HEK293 (cell line): ENCODE measurements around the gene AKAP12.

Source experiments
- CTCF ChIP-seq: fragments of 450-650 bp; formaldehyde crosslinking; IDR thresholded peaks from 2 replicates; pipeline ENCODE4 v1.5.1; 2016; ENCODE audit warnings: missing biosample characterization, missing genetic modification characterization
- GLI2 ChIP-seq: fragments of 450-650 bp; formaldehyde crosslinking; IDR thresholded peaks from 2 replicates; pipeline ENCODE4; 2017; ENCODE audit warnings: missing biosample characterization, missing genetic modification characterization, low read depth, borderline replicate concordance
- PRDM10 ChIP-seq: fragments of 450-650 bp; formaldehyde crosslinking; IDR thresholded peaks from 2 replicates; pipeline ENCODE4 v1.5.1; 2016; ENCODE audit warnings: missing biosample characterization, missing genetic modification characterization
- YY1 ChIP-seq: fragments of 450-650 bp; formaldehyde crosslinking; IDR thresholded peaks from 2 replicates; pipeline ENCODE4 v1.5.1; 2018; ENCODE audit warnings: missing biosample characterization, missing genetic modification characterization
- ZBTB1 ChIP-seq: fragments of 450-650 bp; formaldehyde crosslinking; IDR thresholded peaks from 2 replicates; pipeline ENCODE4 v1.5.1; 2016; ENCODE audit warnings: missing biosample characterization, missing genetic modification characterization
- ZNF670 ChIP-seq: fragments of 450-650 bp; formaldehyde crosslinking; IDR thresholded peaks from 2 replicates; pipeline ENCODE4 v1.5.1; 2016; ENCODE audit warnings: missing biosample characterization, missing genetic modification characterization, low read depth
- ZNF830 ChIP-seq: fragments of 450-650 bp; IDR thresholded peaks from 2 replicates; pipeline ENCODE4 v1.5.0; 2018; ENCODE audit warnings: missing biosample characterization, missing genetic modification characterization, low read depth, mild to moderate bottlenecking, moderate library complexity

DNA sequence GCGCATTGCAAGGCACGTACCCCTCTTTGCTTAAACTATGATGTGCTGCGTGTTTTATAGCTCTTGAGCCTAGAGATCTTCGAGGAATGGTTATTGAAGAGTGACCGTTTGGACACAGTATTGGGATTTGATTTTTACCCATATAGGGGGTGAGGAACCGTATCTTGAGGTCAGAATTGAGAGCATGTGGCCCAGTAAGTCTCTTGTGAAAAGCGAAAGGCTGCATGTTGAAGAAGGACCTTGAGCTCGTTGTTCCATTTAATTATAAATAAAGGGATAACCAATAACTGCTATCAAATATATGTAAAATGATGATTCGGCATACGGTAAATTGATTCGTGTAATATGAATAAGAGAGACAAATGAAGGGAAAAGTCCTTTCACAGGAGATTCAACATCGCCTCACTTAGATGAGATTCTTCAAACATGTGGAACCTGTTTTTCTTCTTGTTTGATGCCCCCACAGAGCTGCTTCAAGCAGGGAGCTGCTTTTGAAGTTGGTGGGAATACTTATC, 66.6 kb downstream of the AKAP12 start:
- no peak for TF ChIP-seq CTCF (tag by site-specific recombination)
- no peak for TF ChIP-seq ZBTB1 (tag by site-specific recombination)
- TF ChIP-seq PRDM10 = no peak
- TF ChIP-seq GLI2 = no peak
- no peak for TF ChIP-seq YY1 (tag by site-specific recombination)
- no peak for TF ChIP-seq ZNF670 (tag by site-specific recombination)
- no peak for TF ChIP-seq ZNF830
